ENCODE results near the gene EIF3D.

- TF ChIP-seq, protein P1, sequence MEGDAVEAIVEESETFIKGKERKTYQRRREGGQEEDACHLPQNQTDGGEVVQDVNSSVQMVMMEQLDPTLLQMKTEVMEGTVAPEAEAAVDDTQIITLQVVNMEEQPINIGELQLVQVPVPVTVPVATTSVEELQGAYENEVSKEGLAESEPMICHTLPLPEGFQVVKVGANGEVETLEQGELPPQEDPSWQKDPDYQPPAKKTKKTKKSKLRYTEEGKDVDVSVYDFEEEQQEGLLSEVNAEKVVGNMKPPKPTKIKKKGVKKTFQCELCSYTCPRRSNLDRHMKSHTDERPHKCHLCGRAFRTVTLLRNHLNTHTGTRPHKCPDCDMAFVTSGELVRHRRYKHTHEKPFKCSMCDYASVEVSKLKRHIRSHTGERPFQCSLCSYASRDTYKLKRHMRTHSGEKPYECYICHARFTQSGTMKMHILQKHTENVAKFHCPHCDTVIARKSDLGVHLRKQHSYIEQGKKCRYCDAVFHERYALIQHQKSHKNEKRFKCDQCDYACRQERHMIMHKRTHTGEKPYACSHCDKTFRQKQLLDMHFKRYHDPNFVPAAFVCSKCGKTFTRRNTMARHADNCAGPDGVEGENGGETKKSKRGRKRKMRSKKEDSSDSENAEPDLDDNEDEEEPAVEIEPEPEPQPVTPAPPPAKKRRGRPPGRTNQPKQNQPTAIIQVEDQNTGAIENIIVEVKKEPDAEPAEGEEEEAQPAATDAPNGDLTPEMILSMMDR (IDR thresholded peaks at IDR 0.05; ENCODE audit: low read depth, low read length), result no peak
- TF ChIP-seq EZH2phosphoT487 (IDR thresholded peaks at IDR 0.05; ENCODE audit: low read depth), result no peak
These were observed 65.2 kb downstream of the EIF3D start for GRCh38 chr22:36463783-36464184.

Measured in OCI-LY3 (cell line).